ENCODE data around the gene SPRED1. TPM values are rescaled to one million over a fixed set of nuclear protein-coding genes. Genes with fewer than 3 reads are reported as not detected.

SPRED1 gene
- total and polyA plus RNA-seq, 2 of the 13 experiments (the other 11 are each of a cell fraction or from before 2014, with no cell fraction given) = 3.8 to 9.6 TPM

GRCh38 chr15:38212729-38213351 lies 39.8 kb upstream of the SPRED1 start:
- Histone ChIP-seq H3K36me3 (replicated peaks in 1 of 2; ENCODE audit: control insufficient read depth in 1 of 2, insufficient read depth in 2 of 2, low read length in 2 of 2) (no peaks in the 10 kb centered on the region), H3K4me1 (ENCODE audit: insufficient read depth, low read length) (peaks cover 22% of the 10 kb centered on the region), H3K79me2 (ENCODE audit: insufficient read depth, low read length) (no peaks in the 10 kb centered on the region), H3K4me3 (replicated peaks in 1 of 3; ENCODE audit: insufficient read depth in 1 of 3, low read depth in 2 of 3, low read length in 3 of 3) (no peak overlapping the region), H3K9ac (ENCODE audit: insufficient read depth, low read depth, low read length) (no peak overlapping the region), H3K9me3 (ENCODE audit: low read length) (no peaks in the 10 kb centered on the region), H2AFZ (ENCODE audit: low read length) (no peak overlapping the region), H3K4me2 (ENCODE audit: low read depth, low read length) (no peak overlapping the region), H3K27me3 (ENCODE audit: control insufficient read depth in 1 of 2, insufficient read depth in 2 of 2, low read length in 2 of 2) (peaks cover 0 to 5% of the 10 kb centered on the region in 2 experiments; a peak in 1 of 5 replicates), H4K20me1 (ENCODE audit: insufficient read depth, low read length) (no peaks in the 10 kb centered on the region), H3K27ac (ENCODE audit: extremely low read length, insufficient read depth, low read length) (no peak overlapping the region)
- ChIA-PET CTCF (ENCODE audit: low intra/inter-chr PET ratio, low total read pairs) (no interaction called here), POLR2A (no interaction called here)
- FAIRE-seq = no peak
- intact Hi-C loops (cut with micrococcal nuclease; ENCODE audit: unreplicated experiment) (no loop called here), in situ Hi-C loops (cut with HindIII; ENCODE audit: extremely low pct_ligation_motif_present, low pct_unique_long_range_greater_than_20kb) (no loop called here)
- WGBS (ENCODE audit: low lambda C conversion rate) = 5% methylated on average over 3 of the region's 3 CpGs
- no peak for ATAC-seq
- no TSS peak for BruUV-seq (replicated peaks)
- no peak for DNase-seq (ENCODE audit: low spot score)
- TF ChIP-seq NFIC (IDR thresholded peaks at IDR 0.05; ENCODE audit: low read length) = no peak
- TF ChIP-seq NFATC3 (CRISPR knock-in tag; IDR thresholded peaks at IDR 0.05) = no peak
- no peak for TF ChIP-seq SNAPC4 (CRISPR knock-in tag; IDR thresholded peaks at IDR 0.05)
- TF ChIP-seq ZKSCAN8 (CRISPR knock-in tag; IDR thresholded peaks at IDR 0.05; ENCODE audit: borderline replicate concordance) = no peak
- TF ChIP-seq GLMP (CRISPR knock-in tag; IDR thresholded peaks at IDR 0.05; ENCODE audit: borderline replicate concordance) = no peak
- no peak for TF ChIP-seq ZNF646 (CRISPR knock-in tag; IDR thresholded peaks at IDR 0.05)
- no peak for TF ChIP-seq THAP9 (CRISPR knock-in tag; IDR thresholded peaks at IDR 0.05; ENCODE audit: borderline replicate concordance)
- TF ChIP-seq ZBTB7A (CRISPR knock-in tag; IDR thresholded peaks at IDR 0.05) = no peak

All from HepG2 (cell line).